NCI-H1092 treated with DMSO at 0.1 percent for 48 hours (cell line): ENCODE data around the gene RNU5D-1.

Experiments used
- DNase-seq: peaks from one replicate; lab custom pipeline; 2025; lab: John Stamatoyannopoulos, UW

RNU5D-1 gene

GRCh38 chr1:44733365-44733764 is 2.4 kb upstream of the RNU5D-1 start:
- no peak for DNase-seq

GRCh38 chr1:44724955-44725698 is 5.8 kb downstream of the RNU5D-1 start:
- DNase-seq, result no peak

GRCh38 chr1:44724296-44724954 is 6.5 kb downstream of the RNU5D-1 start:
- DNase-seq, result no peak

- DNase-seq, result no peak
Measured at GRCh38 chr1:44723496-44724295, 7.3 kb downstream of the RNU5D-1 start.

GRCh38 chr1:44723064-44723463 is 7.9 kb downstream of the RNU5D-1 start:
- DNase-seq, result no peak

GRCh38 chr1:44721485-44722361 is 9.2 kb downstream of the RNU5D-1 start:
- peak; percentile 60 for DNase-seq

- no peak for DNase-seq
Measured at GRCh38 chr1:44720281-44720680, 10.7 kb downstream of the RNU5D-1 start.

- no peak for DNase-seq
Measured at GRCh38 chr1:44719318-44719717, 11.7 kb downstream of the RNU5D-1 start.

- no peak for DNase-seq
Measured at GRCh38 chr1:44718091-44718490, 12.9 kb downstream of the RNU5D-1 start.

GRCh38 chr1:44717653-44718052 is 13.3 kb downstream of the RNU5D-1 start:
- DNase-seq, result no peak

GRCh38 chr1:44717156-44717555 is 13.8 kb downstream of the RNU5D-1 start:
- DNase-seq, result no peak

GRCh38 chr1:44714944-44715571 is 15.9 kb downstream of the RNU5D-1 start:
- DNase-seq, result peak; percentile 70

GRCh38 chr1:44714532-44714931 is 16.4 kb downstream of the RNU5D-1 start:
- DNase-seq, result no peak

GRCh38 chr1:44713321-44713781 is 17.6 kb downstream of the RNU5D-1 start:
- DNase-seq, result no peak

- DNase-seq, result no peak
Measured at GRCh38 chr1:44707959-44708831, 22.8 kb downstream of the RNU5D-1 start.

- DNase-seq, result no peak
Measured at GRCh38 chr1:44707112-44707881, 23.7 kb downstream of the RNU5D-1 start.

GRCh38 chr1:44705938-44706337 is 25.0 kb downstream of the RNU5D-1 start:
- no peak for DNase-seq

GRCh38 chr1:44705470-44705869 is 25.5 kb downstream of the RNU5D-1 start:
- no peak for DNase-seq

- no peak for DNase-seq
Measured at GRCh38 chr1:44701141-44701573, 29.8 kb downstream of the RNU5D-1 start.
